HG03469 (cell line): Measurements from ENCODE around the gene IL17C.
A peak's percentile ranks its signal among the peaks of the same experiment; 100 is the strongest.

ENCODE experiments used
- ATAC-seq: cut with Tn5 transposase; IDR thresholded peaks from one replicate; pipeline ENCODE4 v1.9.1; 2021; ENCODE audit warnings: mild to moderate bottlenecking, moderate library complexity, moderate number of reproducible peaks; ENCODE audit not compliant: unreplicated experiment

IL17C gene

GRCh38 chr16:88681709-88682451 is 43.5 kb downstream of the IL17C start:
- peak; percentile 39 for ATAC-seq

- ATAC-seq = no peak
Measured at GRCh38 chr16:88684569-88685155, 46.3 kb downstream of the IL17C start.

GRCh38 chr16:88685156-88686061 is 47.0 kb downstream of the IL17C start:
- no peak for ATAC-seq

- ATAC-seq = peak; percentile 7
Measured at GRCh38 chr16:88686062-88686438, 47.7 kb downstream of the IL17C start.

- peak; percentile 36 for ATAC-seq
Measured at GRCh38 chr16:88686439-88687253, 48.3 kb downstream of the IL17C start, which contains the start of gene SNAI3. SNAI3 (minus strand) TSS chr16:88686507; CDS start chr16:88686406, 101 bp downstream.

GRCh38 chr16:88687254-88687576 is 48.8 kb downstream of the IL17C start:
- ATAC-seq = no peak

- no peak for ATAC-seq
Measured at GRCh38 chr16:88687676-88688012, 49.3 kb downstream of the IL17C start.

- ATAC-seq = no peak
Measured at GRCh38 chr16:88688013-88688778, 49.8 kb downstream of the IL17C start.
